HG02623 (cell line): ENCODE results near the gene SP2.
"Not testable (repeated sequence)": the region's sequence is repeated elsewhere in the genome, so short reads cannot be mapped to it uniquely, and the experiment has no call there.

ENCODE experiments used
- ATAC-seq: cut with Tn5 transposase; IDR thresholded peaks from one replicate; pipeline ENCODE4 v1.9.1; 2021; ENCODE audit warnings: moderate library complexity; ENCODE audit not compliant: unreplicated experiment

SP2 gene

DNA sequence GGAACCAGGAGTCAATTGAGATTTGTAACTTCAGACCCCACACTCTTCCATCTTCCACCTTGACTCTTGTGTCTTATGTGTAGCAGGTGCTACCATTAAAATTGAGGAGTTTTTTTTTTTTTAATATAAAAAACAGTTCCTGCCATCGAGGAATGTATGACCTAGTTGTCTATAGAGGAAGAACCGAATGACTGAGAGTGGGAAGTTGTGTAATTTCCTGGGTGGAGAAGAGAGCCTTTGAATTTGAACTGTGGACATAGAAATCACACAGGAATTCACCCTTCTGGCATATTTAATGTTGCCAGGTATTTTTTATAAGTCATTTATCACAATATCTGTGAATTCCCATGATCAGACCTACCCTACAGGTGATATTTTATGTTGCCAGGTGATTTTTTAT is 22.0 kb downstream of the SP2 start:
- ATAC-seq = no peak

DNA sequence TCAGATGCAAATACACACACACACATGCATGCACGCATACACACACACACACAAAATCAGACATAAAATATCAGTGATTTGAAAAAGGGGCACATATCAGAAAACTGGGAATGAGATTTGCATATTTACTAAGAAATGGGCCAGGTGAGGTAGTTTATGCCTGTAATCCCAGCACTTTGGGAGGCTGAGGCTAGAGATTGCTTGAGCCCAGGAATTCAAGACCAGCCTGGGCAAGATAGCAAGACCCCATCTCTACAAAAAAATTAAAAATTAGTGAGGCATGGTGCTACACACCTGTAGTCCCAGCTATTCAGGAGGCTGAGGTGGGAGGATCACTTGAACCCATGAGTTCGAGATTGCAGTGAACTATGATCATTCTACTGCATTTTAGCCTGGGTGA is 23.0 kb downstream of the SP2 start:
- no peak for ATAC-seq

- ATAC-seq = not testable (repeated sequence)
Measured at GRCh38 chr17:47919889-47920288, 23.9 kb downstream of the SP2 start.

- no peak for ATAC-seq
Measured at GRCh38 chr17:47924785-47925677, 29.0 kb downstream of the SP2 start.

- no peak for ATAC-seq
Measured at GRCh38 chr17:47925678-47925988, 29.6 kb downstream of the SP2 start.

- no peak for ATAC-seq
Measured at GRCh38 chr17:47927821-47928400, 31.9 kb downstream of the SP2 start.

GRCh38 chr17:47928415-47928814 is 32.4 kb downstream of the SP2 start:
- ATAC-seq = no peak

GRCh38 chr17:47929218-47930000 is 33.4 kb downstream of the SP2 start:
- no peak for ATAC-seq

DNA sequence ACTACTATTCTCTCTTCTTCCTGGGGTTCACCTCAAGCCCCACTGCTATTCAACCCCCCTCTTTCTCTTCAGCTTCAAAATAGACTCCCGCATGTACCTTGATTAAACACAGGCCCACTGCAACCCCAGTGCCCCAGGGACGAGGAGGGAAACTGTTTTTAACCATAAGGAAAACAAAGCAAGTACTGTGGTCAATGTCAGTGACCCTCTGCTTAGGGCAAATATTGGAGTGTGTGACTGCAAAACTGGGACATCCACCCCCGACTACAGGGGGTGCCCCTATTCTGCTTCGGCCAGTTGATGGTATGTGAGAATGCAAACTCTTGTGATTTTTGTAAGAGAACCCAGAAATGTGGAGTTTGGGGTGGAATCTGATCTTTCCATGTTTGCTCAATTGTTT is 35.8 kb downstream of the SP2 start:
- no peak for ATAC-seq

GRCh38 chr17:47934856-47935255 is 38.8 kb downstream of the SP2 start:
- ATAC-seq = no peak

- not testable (repeated sequence) for ATAC-seq
Measured at GRCh38 chr17:47935468-47935867, 39.4 kb downstream of the SP2 start.

- ATAC-seq = no peak
Measured at GRCh38 chr17:47935961-47936360, 39.9 kb downstream of the SP2 start.

- no peak for ATAC-seq
Measured at GRCh38 chr17:47937941-47938340, 41.9 kb downstream of the SP2 start.

- ATAC-seq = peak; percentile 95
Measured at GRCh38 chr17:47941246-47942095, 45.4 kb downstream of the SP2 start, which contains the start of gene PNPO. PNPO (plus strand) TSS chr17:47941571; CDS start chr17:47941676, 105 bp downstream.

- no peak for ATAC-seq
Measured at GRCh38 chr17:47942096-47942510, 46.1 kb downstream of the SP2 start.

DNA sequence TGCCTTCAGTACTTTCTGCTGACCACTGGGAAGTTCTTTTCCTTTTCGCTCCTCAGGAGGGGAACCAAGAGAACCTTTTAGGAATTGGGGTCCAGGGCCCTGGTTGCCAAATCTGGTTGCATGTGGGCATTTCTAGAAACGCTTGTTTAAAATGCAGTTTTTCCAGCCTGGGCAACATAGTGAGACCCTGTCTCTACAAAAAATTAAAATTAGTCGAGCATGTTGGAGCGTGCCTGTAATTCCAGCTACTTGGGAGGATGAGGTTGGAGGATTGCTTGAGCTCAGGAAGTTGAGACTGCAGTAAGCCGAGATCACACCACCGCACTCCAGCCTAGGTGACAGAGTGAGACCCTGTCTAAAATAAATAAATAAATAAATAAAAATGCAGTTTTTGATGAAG is 46.5 kb downstream of the SP2 start:
- no peak for ATAC-seq

DNA sequence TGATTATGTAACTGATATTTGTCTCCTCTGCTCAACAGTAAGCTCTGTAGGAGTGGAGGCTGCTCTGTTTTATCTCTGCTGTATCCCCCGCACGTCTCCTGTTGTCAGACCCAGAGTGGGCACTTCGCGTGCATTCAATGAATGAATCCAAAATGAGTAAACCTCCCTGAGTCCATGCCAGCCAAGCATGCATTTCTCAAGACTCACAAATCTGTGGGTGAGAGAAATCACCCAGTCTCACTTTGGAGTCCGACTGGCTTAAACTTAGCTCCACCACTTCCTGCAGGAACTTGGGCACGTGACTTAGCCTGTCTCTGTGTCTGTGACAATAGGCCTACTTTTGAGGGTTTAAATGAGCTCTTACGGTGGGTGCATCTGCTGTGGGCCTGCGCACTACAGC is 49.0 kb downstream of the SP2 start:
- ATAC-seq = no peak

DNA sequence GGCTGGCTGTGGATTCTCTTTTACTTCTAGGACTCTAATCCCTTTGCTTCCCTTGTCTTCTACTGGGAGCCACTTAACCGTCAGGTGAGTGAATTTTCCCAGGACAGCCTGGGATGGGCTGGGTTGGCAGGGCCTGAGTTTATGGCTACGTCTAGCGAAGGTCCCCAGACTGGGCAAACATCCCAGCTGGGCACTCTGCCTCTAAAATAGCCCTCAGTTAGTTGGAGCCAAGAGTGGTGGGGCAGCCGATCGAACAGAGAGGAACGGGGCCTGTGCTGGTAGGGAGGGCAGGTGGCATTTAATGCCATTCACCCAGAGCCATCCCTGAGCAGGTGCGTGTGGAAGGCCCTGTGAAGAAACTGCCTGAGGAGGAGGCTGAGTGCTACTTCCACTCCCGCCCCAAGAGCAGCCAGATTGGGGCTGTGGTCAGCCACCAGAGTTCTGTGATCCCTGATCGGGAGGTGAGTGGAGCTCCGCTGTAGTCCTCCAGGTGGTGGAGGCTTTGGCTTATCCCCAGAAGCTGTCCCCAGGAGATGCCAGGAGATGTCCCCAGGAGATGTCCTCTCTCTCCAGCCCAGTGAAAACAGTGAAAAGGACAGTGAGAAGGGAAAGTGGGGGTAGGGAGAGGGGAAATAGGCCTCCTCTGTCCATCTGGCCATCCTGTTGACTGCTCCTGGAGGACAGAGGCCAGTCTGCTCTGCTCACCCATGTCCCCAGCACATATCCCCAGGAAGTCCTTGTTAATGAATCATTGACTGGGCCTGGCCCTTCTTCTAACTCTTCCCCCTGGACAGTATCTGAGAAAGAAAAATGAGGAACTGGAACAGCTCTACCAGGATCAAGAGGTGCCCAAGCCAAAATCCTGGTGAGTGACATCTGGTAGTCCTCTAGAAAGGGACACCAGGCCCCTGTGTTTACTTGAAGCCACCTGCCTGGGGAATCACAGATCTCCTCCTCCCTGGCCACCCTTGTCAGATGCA is 49.8 kb downstream of the SP2 start:
- ATAC-seq = no peak

GRCh38 chr17:47946516-47946915 is 50.5 kb downstream of the SP2 start:
- ATAC-seq = no peak

- no peak for ATAC-seq
Measured at GRCh38 chr17:47946929-47947397, 50.9 kb downstream of the SP2 start.
